IMR-90 (cell line): ENCODE measurements around the gene TNFRSF18. TPM values are rescaled to one million over a fixed set of nuclear protein-coding genes. Genes with fewer than 3 reads are reported as not detected.

Source experiments
- ATAC-seq: fragments of 200-7000 bp; cut with Tn5 transposase; 2 replicates; pipeline ENCODE4 v1.9.1; 2020; ENCODE audit warnings: low read depth, mild to moderate bottlenecking, moderate library complexity
- BruUV-seq: library from RNA; stranded (reverse); fragments of 400-500 nt; replicated peaks from 2 replicates; lab custom pipeline; 2021; lab: Mats Ljungman, UMichigan
- CTCF ChIA-PET: fragments of 300-600 bp; formaldehyde crosslinking; extraction: SDS; loops from one replicate; lab custom pipeline; 2021; ENCODE audit warnings: antibody characterized with exemption; lab: Yijun Ruan, JAX
- POLR2A ChIA-PET: fragments of 300-600 bp; sonication (Branson Sonifier 250); formaldehyde crosslinking; loops from one replicate; lab custom pipeline; 2022; ENCODE audit warnings: antibody characterized with exemption; ENCODE audit not compliant: unreplicated experiment; lab: Charles Lee
- DNase-seq: peaks from one replicate; pipeline ENCODE4 v3.0.0; 2013
- H2AFZ ChIP-seq: replicated peaks from 2 replicates; pipeline ENCODE3; 2013; ENCODE audit warnings: low read length, mild to moderate bottlenecking; ENCODE audit not compliant: poor library complexity
- H2AK5ac ChIP-seq: 2 replicates; pipeline ENCODE4 v1.6.1; 2013; ENCODE audit warnings: low read depth, low read length, inconsistent platforms
- H2AK9ac ChIP-seq: replicated peaks from 2 replicates; pipeline ENCODE3; 2013; ENCODE audit warnings: mild to moderate bottlenecking, low read depth, low read length, moderate library complexity; ENCODE audit not compliant: poor library complexity
- H2BK120ac ChIP-seq: 2 replicates; pipeline ENCODE4 v1.6.1; 2013; ENCODE audit warnings: low read depth, low read length, inconsistent platforms
- H2BK15ac ChIP-seq: 3 replicates; pipeline ENCODE4 v1.6.1; 2013; ENCODE audit warnings: low read depth, low read length, inconsistent platforms
- H2BK20ac ChIP-seq: 2 replicates; pipeline ENCODE4 v1.6.1; 2013; ENCODE audit warnings: low read depth, mild to moderate bottlenecking, inconsistent platforms, low read length, moderate library complexity
- H2BK5ac ChIP-seq: 2 replicates; pipeline ENCODE4 v1.6.1; 2013; ENCODE audit warnings: mild to moderate bottlenecking, low read depth, low read length, inconsistent platforms; ENCODE audit not compliant: poor library complexity, severe bottlenecking
- H3K14ac ChIP-seq: replicated peaks from 2 replicates; pipeline ENCODE4 v1.6.1; 2013; ENCODE audit warnings: low read depth, low read length, inconsistent platforms
- H3K18ac ChIP-seq: 2 replicates; pipeline ENCODE4 v1.6.1; 2013; ENCODE audit warnings: low read depth, low read length, control low read depth
- H3K23ac ChIP-seq: 2 replicates; pipeline ENCODE4 v1.6.1; 2013; ENCODE audit warnings: low read depth, low read length, inconsistent platforms
- H3K27ac ChIP-seq: 2 replicates; pipeline ENCODE4 v1.5.1; 2013; ENCODE audit warnings: mild to moderate bottlenecking, control low read depth, low read length; ENCODE audit not compliant: insufficient read depth
- H3K27me3 ChIP-seq: 2 replicates; pipeline ENCODE4 v1.6.1; 2013; ENCODE audit warnings: low read length; ENCODE audit not compliant: control insufficient read depth, insufficient read depth
- H3K36me3 ChIP-seq: 2 replicates; pipeline ENCODE4 v1.6.1; 2013; ENCODE audit warnings: low read length, mixed read lengths; ENCODE audit not compliant: control insufficient read depth, insufficient read depth
- H3K4ac ChIP-seq: 2 replicates; pipeline ENCODE4 v1.6.1; 2013; ENCODE audit warnings: low read depth, low read length, inconsistent platforms
- H3K4me1 ChIP-seq: 2 replicates; pipeline ENCODE4 v1.6.1; 2013; ENCODE audit warnings: low read length, mixed read lengths; ENCODE audit not compliant: control insufficient read depth, insufficient read depth
- H3K4me2 ChIP-seq: 2 replicates; pipeline ENCODE4 v1.6.1; 2013; ENCODE audit warnings: low read depth, mild to moderate bottlenecking, control low read depth, low read length, moderate library complexity
- H3K4me3 ChIP-seq: 2 replicates; pipeline ENCODE4 v1.5.1; 2013; ENCODE audit warnings: low read depth, mild to moderate bottlenecking, control low read depth, low read length, moderate library complexity; ENCODE audit not compliant: insufficient read depth
- H3K56ac ChIP-seq: 2 replicates; pipeline ENCODE4 v1.6.1; 2013; ENCODE audit warnings: low read length, inconsistent platforms; ENCODE audit not compliant: insufficient read depth; ENCODE audit errors: extremely low read depth
- H3K79me1 ChIP-seq, 2 experiments: 2 replicates each; pipeline ENCODE4 v1.6.1; 2013; ENCODE audit warnings: low read length in 2 of 2, inconsistent platforms in 1 of 2, low read depth in 1 of 2
- H3K9ac ChIP-seq: 2 replicates; pipeline ENCODE4 v1.6.1; 2013; ENCODE audit warnings: low read depth, low read length, control low read depth
- H3K9me1 ChIP-seq: 2 replicates; pipeline ENCODE4 v1.6.1; 2013; ENCODE audit warnings: low read length, inconsistent platforms; ENCODE audit not compliant: insufficient read depth
- H3K9me3 ChIP-seq: 2 replicates; pipeline ENCODE4 v1.6.1; 2013; ENCODE audit warnings: low read length; ENCODE audit not compliant: control insufficient read depth, insufficient read depth
- H4K20me1 ChIP-seq: 2 replicates; pipeline ENCODE4 v1.6.1; 2013; ENCODE audit warnings: low read length, inconsistent platforms; ENCODE audit not compliant: insufficient read depth
- H4K5ac ChIP-seq: 2 replicates; pipeline ENCODE4 v1.6.1; 2013; ENCODE audit warnings: mild to moderate bottlenecking, low read depth, low read length, control low read depth
- H4K8ac ChIP-seq, 2 experiments: 2 replicates each; pipeline ENCODE4 v1.6.1; 2013; ENCODE audit warnings: low read depth in 2 of 2, low read length in 2 of 2, control low read depth in 1 of 2, inconsistent platforms in 1 of 2
- H4K91ac ChIP-seq: 2 replicates; pipeline ENCODE4 v1.6.1; 2013; ENCODE audit warnings: low read depth, low read length, inconsistent platforms; ENCODE audit not compliant: insufficient read depth
- BHLHE40 ChIP-seq: fragments of 150-350 bp; IDR thresholded peaks from 2 replicates; pipeline ENCODE4 v1.6.1; 2016; ENCODE audit warnings: mild to moderate bottlenecking, low read depth, low read length
- CEBPB ChIP-seq: IDR thresholded peaks from 2 replicates; pipeline ENCODE4 v1.6.1; 2012; ENCODE audit warnings: low read depth, low read length, improper control_type of control experiment
- FOS ChIP-seq: fragments of 150-350 bp; IDR thresholded peaks from 2 replicates; pipeline ENCODE4 v1.6.1; 2016; ENCODE audit warnings: low read depth, low read length
- MAZ ChIP-seq: IDR thresholded peaks from 2 replicates; pipeline ENCODE4 v1.6.1; 2012; ENCODE audit warnings: low read depth, mild to moderate bottlenecking, low read length, improper control_type of control experiment, moderate library complexity, borderline replicate concordance
- MXI1 ChIP-seq: IDR thresholded peaks from 2 replicates; pipeline ENCODE4 v1.6.1; 2012; ENCODE audit warnings: low read depth, mild to moderate bottlenecking, low read length, moderate library complexity, borderline replicate concordance
- NFE2L2 ChIP-seq: fragments of 150-350 bp; IDR thresholded peaks from 2 replicates; pipeline ENCODE4 v1.6.1; 2016; ENCODE audit warnings: low read depth, mild to moderate bottlenecking, low read length
- RAD21 ChIP-seq: IDR thresholded peaks from 2 replicates; pipeline ENCODE4 v1.6.1; 2012; ENCODE audit warnings: low read length, improper control_type of control experiment
- RCOR1 ChIP-seq: IDR thresholded peaks from 2 replicates; pipeline ENCODE4 v1.6.1; 2012; ENCODE audit warnings: mild to moderate bottlenecking, low read length, improper control_type of control experiment; ENCODE audit not compliant: insufficient replicate concordance
- USF2 ChIP-seq: fragments of 150-350 bp; IDR thresholded peaks from 2 replicates; pipeline ENCODE4 v1.6.1; 2017; ENCODE audit warnings: mild to moderate bottlenecking, antibody characterized with exemption, low read length, low read depth
- WGBS, 2 experiments: methylation state at CpG; one replicate each; pipeline versions ENCODE4 v1.1.5 to v1.1.7; 2013; ENCODE audit warnings: missing lambda C conversion rate in 2 of 2; ENCODE audit not compliant: insufficient read length in 1 of 2; ENCODE audit errors: extremely low coverage in 2 of 2; 5-methylcytosine and 5-hydroxymethylcytosine counted together
- dilution Hi-C: fragments of 300-500 bp; cut with HindIII; formaldehyde crosslinking; loops from one replicate; pipeline ENCODE4 v1.14.3; 2018; ENCODE audit warnings: low sequenced_read_pairs; ENCODE audit not compliant: unreplicated experiment
- in situ Hi-C: fragments of 300-500 bp; cut with MboI; formaldehyde crosslinking; loops from 3 replicates; pipeline ENCODE4 v1.14.3; 2019; ENCODE audit warnings: low sequenced_read_pairs, inconsistent platforms, mixed read lengths
- intact Hi-C: fragments of 100-400 bp; cut with micrococcal nuclease; formaldehyde crosslinking; loops from 2 replicates; pipeline ENCODE4 v1.10.0; 2022
- polyA plus RNA-seq, 3 experiments: library from polyadenylated mRNA; depleted of rRNA; stranded (reverse); fragments of >200 nt; gene quantifications; 2 replicates each; pipeline ENCODE4 v1.2.3, GENCODE V29; 2012; ENCODE audit warnings: low replicate concordance in 1 of 3
- total RNA-seq: library from RNA; depleted of rRNA; stranded (reverse); fragments of >200 nt; gene quantifications from 2 replicates; pipeline ENCODE4 v1.2.3, GENCODE V29; 2012

The TNFRSF18 gene
- total and polyA plus RNA-seq, 2 of the 4 experiments (the other 2 are of a cell fraction) = 0.18 to 1.0 TPM

- Histone ChIP-seq H3K4me2 (no peak within 1 kb of the TSS), H2BK120ac (no peak within 1 kb of the TSS), H2BK5ac (no peak within 1 kb of the TSS), H3K79me1 (no peaks in the 10 kb centered on the region), H3K27me3 (peaks cover 72% of the 10 kb centered on the region), H2AK5ac (no peak within 1 kb of the TSS), H3K36me3 (no peaks in the 10 kb centered on the region), H2AK9ac (peak within 1 kb of the TSS; percentile 37), H4K91ac (no peak within 1 kb of the TSS), H3K9ac (no peak within 1 kb of the TSS), H4K20me1 (no peaks in the 10 kb centered on the region; the same call in 1 of the 2 replicates), H3K14ac (no peak within 1 kb of the TSS), H3K23ac (no peak within 1 kb of the TSS), H3K56ac (no peak within 1 kb of the TSS), H3K9me1 (no peaks in the 10 kb centered on the region), H3K18ac (no peak within 1 kb of the TSS), H3K4ac (no peak within 1 kb of the TSS), H3K27ac (no peak within 1 kb of the TSS), H3K9me3 (peaks cover 6% of the 10 kb centered on the region), H3K4me3 (no peak within 1 kb of the TSS), H4K5ac (no peak within 1 kb of the TSS), H2BK20ac (no peak within 1 kb of the TSS), H2AFZ (peak within 1 kb of the TSS; percentile 32), H3K4me1 (no peaks in the 10 kb centered on the region), H4K8ac (no peak within 1 kb of the TSS), H2BK15ac (no peak within 1 kb of the TSS)
- DNase-seq = no peak
- peak; percentile 24; the same call in 1 of the 2 replicates for ATAC-seq
- BruUV-seq = no TSS peak
- TF ChIP-seq RAD21 = no peak
- TF ChIP-seq NFE2L2 = no peak
- no peak for TF ChIP-seq BHLHE40
- no peak for TF ChIP-seq MXI1
- TF ChIP-seq MAZ = no peak
- no peak for TF ChIP-seq FOS
- no peak for TF ChIP-seq RCOR1
- TF ChIP-seq USF2 = no peak
- TF ChIP-seq CEBPB = no peak
- in situ Hi-C loops = no loop called here
- 16% methylated on average over 19 of the region's 35 CpGs; no CpG with 5 or more reads in 1 of the 2 experiments for WGBS, 2 experiments
- ChIA-PET CTCF (no interaction called here), POLR2A (no interaction called here)
- dilution Hi-C loops = no loop called here
- intact Hi-C loops = no loop called here
These were observed 32.5 kb downstream of the TNFRSF18 start, which contains the start of gene TTLL10 for GRCh38 chr1:1173793-1174415. Gene TTLL10, plus strand, starts transcription at chr1:1173880. Its CDS starts 5,336 bp downstream, at chr1:1179216.
